Muscle of leg (tissue), 11 donors: Measurements from ENCODE around the gene SLC30A2. TPM values are rescaled to one million over a fixed set of nuclear protein-coding genes. Genes with fewer than 3 reads are reported as not detected.

Source experiments
- DNase-seq: peaks from one replicate; pipeline ENCODE4 v3.0.0; 2013
- H3K27ac ChIP-seq: one replicate; pipeline ENCODE4 v1.5.1; 2013; ENCODE audit warnings: mild to moderate bottlenecking, low read length, control low read depth
- H3K27me3 ChIP-seq: one replicate; pipeline ENCODE4 v1.6.1; 2013; ENCODE audit warnings: low read length; ENCODE audit not compliant: control insufficient read depth, insufficient read depth
- H3K36me3 ChIP-seq: one replicate; pipeline ENCODE4 v1.6.1; 2013; ENCODE audit warnings: low read length; ENCODE audit not compliant: control insufficient read depth, insufficient read depth
- H3K4me1 ChIP-seq: one replicate; pipeline ENCODE4 v1.6.1; 2013; ENCODE audit warnings: low read length; ENCODE audit not compliant: control insufficient read depth, insufficient read depth
- H3K4me3 ChIP-seq: one replicate; pipeline ENCODE4 v1.5.1; 2013; ENCODE audit warnings: low read length, control low read depth
- H3K9me3 ChIP-seq: replicated peaks from 2 replicates; pipeline ENCODE4 v1.6.1; 2013; ENCODE audit warnings: low read depth, low read length; ENCODE audit not compliant: control insufficient read depth
- WGBS: methylation state at CpG from one replicate; pipeline ENCODE4 v1.1.5; 2013; ENCODE audit warnings: missing lambda C conversion rate; ENCODE audit not compliant: insufficient coverage; 5-methylcytosine and 5-hydroxymethylcytosine counted together
- polyA plus RNA-seq, 8 donors: library from polyadenylated mRNA; unstranded; fragments of 120-200 nt; gene quantifications; one replicate each; pipeline versions ENCODE4 v1.2.1 to v1.2.3, GENCODE V29; 2013; ENCODE audit warnings: inconsistent platforms in 1 of 8, low replicate concordance in 1 of 8; ENCODE audit not compliant: insufficient read length in 8 of 8, insufficient read depth in 1 of 8
- total RNA-seq: library from RNA; stranded (reverse); fragments of 120-200 nt; gene quantifications from one replicate; pipeline ENCODE4 v1.2.4, GENCODE V29; 2013

The SLC30A2 gene
- total and polyA plus RNA-seq, 9 donors = 0.29 to 2.0 (median 0.69) TPM

GRCh38 chr1:25999041-25999800 lies 46.7 kb downstream of the SLC30A2 start:
- WGBS = 73% methylated on average over 9 of the region's 18 CpGs
- H3K4me1 ChIP-seq = peaks cover 33% of the 10 kb centered on the region
- H3K27ac ChIP-seq = peak overlapping the region; percentile 6
- DNase-seq = no peak
- no peak overlapping the region for H3K4me3 ChIP-seq
- H3K36me3 ChIP-seq = no peaks in the 10 kb centered on the region
- no peaks in the 10 kb centered on the region for H3K27me3 ChIP-seq
- H3K9me3 ChIP-seq = no peaks in the 10 kb centered on the region

DNA sequence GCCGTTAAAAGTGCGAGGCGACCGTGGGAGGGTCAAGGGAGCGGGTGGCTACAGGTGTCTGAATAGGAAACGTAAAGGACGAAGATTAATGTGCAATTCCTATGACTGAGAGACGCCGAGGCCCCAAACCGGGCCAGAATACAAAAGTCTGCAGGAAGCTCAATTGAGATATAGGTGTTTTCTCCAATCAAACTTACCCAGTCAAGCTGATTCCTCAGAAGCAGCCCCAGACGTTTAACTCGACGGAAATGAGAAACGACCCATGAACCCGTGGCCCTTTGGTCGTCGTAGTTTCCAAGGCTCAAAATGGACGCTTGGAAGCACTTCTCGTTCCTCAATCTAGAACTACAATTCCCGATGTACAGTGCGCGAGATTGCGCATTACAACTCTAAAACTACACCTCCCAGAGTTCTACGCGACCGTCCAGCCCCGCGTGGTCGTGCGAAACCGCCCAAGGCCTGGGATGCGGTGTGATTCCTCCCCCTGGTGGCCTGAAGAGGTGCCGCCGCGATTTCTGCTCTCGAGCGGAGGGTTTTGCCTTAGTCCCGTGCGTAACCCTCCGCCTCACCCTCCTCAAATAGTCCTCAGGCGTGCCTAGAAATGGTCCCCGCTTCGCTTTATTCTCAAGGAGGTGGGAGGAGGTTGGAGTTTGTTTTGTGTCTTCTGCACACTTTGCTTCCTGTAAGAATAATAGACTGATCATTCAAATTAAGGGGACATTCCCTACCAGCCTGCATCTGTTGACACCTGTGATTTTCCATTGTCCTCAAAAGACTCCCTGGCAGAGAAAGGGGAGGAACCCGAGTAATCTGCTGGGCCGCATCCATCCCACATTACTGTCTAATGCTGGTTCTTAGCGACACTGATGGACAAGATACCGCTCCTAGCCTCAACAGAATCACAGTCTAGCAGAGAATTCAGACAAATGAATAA lies 47.8 kb downstream of the SLC30A2 start, which contains the start of gene PAFAH2:
Gene PAFAH2 (minus strand): TSS at position 236 of the 934 bp plus-strand sequence. CDS start 7,247 bp downstream, outside the sequence.
- H3K9me3 ChIP-seq = no peaks in the 10 kb centered on the region
- peak within 1 kb of the TSS; percentile 76 for H3K4me3 ChIP-seq
- 0% methylated on average over 34 of the region's 47 CpGs for WGBS
- H3K27me3 ChIP-seq = no peaks in the 10 kb centered on the region
- DNase-seq = peak; percentile 100
- peak within 1 kb of the TSS; percentile 96 for H3K27ac ChIP-seq
- no peaks in the 10 kb centered on the region for H3K36me3 ChIP-seq
- peaks cover 43% of the 10 kb centered on the region for H3K4me1 ChIP-seq

DNA sequence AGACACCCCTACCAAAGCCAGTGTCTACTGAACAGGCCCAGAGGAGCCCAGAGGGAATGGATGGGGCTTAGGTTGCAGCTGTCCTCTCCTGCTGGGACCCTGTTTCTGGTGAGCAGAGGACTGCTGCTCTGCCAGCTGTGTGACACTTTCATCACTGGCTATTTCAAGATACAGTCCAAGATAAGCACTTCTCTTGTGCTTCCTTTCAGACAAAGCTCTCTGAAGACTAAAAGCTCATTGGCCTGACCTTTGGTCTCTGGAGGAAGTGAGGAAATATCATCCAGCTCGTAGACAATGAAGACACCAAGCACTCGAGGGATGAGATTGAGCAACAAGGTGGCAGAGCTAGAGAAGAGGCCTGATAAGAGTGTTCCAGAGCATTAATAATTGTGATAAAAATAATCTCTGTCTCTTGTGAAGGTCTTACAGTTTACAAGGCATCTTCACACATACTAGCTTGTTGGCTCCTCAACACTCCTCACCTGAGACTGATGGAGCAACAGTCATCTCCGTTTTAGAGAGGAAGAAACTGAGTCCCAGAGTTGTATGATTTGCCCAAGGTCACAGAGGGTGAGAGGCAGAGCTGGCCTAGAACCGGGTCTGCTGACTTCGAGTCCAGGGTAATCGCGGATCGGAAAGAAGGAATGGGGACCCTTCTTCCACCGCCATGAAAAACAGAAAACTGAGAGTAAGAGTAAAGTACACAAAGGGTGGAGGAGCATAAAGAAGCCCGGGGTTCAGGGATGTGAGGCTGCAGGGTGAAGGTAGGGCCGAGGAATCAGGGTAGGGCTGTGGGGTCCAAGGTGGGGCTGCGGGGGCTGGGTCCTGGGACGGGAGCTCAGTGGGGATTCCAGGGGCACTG lies 48.7 kb downstream of the SLC30A2 start:
- Histone ChIP-seq H3K4me3 (peak overlapping the region; percentile 76), H3K27me3 (no peaks in the 10 kb centered on the region), H3K4me1 (peaks cover 48% of the 10 kb centered on the region), H3K36me3 (no peaks in the 10 kb centered on the region), H3K9me3 (no peaks in the 10 kb centered on the region), H3K27ac (peak overlapping the region; percentile 96)
- peak; percentile 81 for DNase-seq
- WGBS = 0% methylated on average over 9 of the region's 13 CpGs

DNA sequence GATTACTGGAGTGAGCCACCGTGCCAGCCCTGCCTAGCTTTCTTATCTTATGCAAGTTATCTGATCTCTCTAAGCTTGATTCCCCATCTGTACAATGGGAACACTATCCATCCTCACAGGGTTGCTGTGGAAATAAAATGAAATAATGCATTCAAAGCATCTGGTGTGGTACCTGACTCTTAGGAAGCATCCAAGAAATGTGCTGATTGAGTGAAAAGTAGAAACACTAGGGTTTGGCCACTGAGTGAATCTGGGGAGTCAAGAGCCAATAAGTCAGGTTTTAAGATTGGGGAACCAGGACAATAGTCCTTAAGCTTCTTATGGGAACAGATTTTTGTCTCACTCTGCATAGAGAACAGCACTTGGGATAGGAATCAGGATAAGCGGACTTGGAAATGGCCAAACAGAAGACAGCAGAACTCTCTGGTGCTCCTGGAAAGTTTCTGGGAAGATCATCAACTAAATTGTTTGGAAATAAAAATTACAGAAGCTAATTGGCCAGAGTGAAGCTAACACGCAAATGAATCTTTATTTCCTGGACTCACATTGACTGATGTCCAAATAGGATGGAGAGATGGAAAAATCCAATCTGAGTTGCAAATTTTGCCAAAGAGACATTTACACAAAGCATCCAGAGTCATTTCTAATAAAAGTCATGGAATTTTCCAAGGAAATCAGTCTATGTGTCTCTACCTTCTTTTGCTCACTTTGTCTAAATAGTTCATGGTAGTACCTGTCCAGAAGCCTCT lies 51.3 kb downstream of the SLC30A2 start:
- no peaks in the 10 kb centered on the region for H3K27me3 ChIP-seq
- peak overlapping the region; percentile 76 for H3K27ac ChIP-seq
- H3K36me3 ChIP-seq = no peaks in the 10 kb centered on the region
- peaks cover 63% of the 10 kb centered on the region for H3K4me1 ChIP-seq
- WGBS = 80% methylated on average over 2 of the region's 3 CpGs
- H3K4me3 ChIP-seq = no peak overlapping the region
- H3K9me3 ChIP-seq = no peaks in the 10 kb centered on the region
- DNase-seq = peak; percentile 90

DNA sequence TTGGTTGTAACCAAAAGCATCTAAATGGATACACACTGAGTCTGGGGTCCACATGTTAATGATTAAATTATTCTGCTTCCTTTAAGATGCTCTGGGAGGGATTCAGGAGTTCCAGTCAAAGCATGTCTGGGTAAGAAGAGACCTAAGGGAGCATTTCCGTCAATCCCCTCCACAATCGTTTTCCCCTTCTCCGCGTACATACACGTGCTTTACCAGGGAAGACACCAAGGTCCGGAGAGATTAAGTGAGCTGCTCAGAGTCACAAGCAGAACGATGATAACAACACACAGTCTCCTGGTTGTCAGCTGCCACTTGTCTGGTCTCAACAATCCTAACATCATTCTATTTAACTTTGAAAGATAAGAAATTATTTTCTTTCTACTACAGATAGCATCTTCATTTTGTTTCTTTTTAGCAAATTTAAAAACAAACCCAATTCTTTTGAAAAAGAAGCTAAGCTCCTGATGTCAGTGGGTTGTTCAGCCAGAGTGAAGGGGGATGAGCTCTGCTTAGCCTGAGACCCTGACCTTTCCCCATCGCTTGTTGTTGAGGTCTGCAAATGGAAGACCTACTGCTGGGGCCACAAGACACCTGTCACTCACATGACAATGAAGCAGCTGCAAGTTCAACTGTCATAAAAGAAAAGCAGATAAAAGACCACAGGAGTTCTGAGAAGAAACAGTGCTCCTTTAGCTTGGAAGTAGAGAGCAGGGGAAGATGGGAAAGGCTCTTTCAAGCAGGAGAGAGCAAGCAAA lies 52.5 kb downstream of the SLC30A2 start:
- H3K4me1 ChIP-seq = peaks cover 55% of the 10 kb centered on the region

GRCh38 chr1:25992689-25993171 lies 53.2 kb downstream of the SLC30A2 start:
- WGBS = 82% methylated on average over 6 of the region's 9 CpGs
- Histone ChIP-seq H3K27ac (peak overlapping the region; percentile 76), H3K36me3 (peaks cover 2% of the 10 kb centered on the region), H3K27me3 (no peaks in the 10 kb centered on the region), H3K9me3 (no peaks in the 10 kb centered on the region), H3K4me1 (peaks cover 53% of the 10 kb centered on the region), H3K4me3 (no peak overlapping the region)
- no peak for DNase-seq

More for the DNA sequence above, 52.5 kb downstream of the SLC30A2 start:
- DNase-seq = no peak
- Histone ChIP-seq H3K36me3 (no peaks in the 10 kb centered on the region), H3K27ac (peak overlapping the region; percentile 76), H3K4me3 (no peak overlapping the region), H3K27me3 (no peaks in the 10 kb centered on the region), H3K9me3 (no peaks in the 10 kb centered on the region)
- 87% methylated on average over 5 of the region's 8 CpGs for WGBS

GRCh38 chr1:25991937-25992688 lies 53.8 kb downstream of the SLC30A2 start:
- Histone ChIP-seq H3K36me3 (peaks cover 7% of the 10 kb centered on the region), H3K9me3 (no peaks in the 10 kb centered on the region), H3K4me1 (peaks cover 51% of the 10 kb centered on the region), H3K27ac (peak overlapping the region; percentile 76), H3K27me3 (no peaks in the 10 kb centered on the region), H3K4me3 (no peak overlapping the region)
- WGBS = 61% methylated on average over 2 of the region's 5 CpGs
- no peak for DNase-seq

DNA sequence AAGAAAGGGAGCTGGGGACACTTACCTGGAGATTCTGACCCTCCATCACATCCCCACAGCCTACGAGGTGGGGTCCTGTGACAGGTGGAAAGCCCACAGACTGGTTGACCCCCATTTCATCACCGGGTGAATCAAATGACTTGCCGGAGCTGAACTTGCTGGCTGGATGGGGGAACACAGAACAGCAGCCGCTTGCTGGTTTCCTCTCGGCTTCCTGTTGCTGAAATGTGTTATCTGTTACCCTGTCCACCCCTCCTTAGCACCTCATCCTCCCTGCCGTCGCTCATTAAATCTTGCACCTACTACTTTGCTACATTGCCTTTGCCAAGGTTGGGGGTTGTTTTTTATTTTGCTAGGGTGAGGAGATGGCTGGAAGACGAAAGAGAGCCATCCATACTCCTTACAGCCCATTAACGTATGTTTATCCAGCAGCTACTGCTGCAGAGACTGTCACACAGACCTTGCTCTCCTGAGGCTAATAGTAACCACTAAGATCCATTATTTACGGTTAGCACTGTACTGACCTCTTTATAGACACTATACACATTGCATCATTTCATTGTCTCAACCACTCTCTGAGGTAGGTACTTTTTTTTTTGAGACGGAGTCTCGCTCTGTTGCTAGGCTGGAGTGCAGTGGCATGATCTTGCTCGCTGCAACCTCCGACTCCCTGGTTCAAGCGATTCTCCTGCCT lies 55.1 kb downstream of the SLC30A2 start:
- H3K27me3 ChIP-seq = no peaks in the 10 kb centered on the region
- H3K27ac ChIP-seq = peak overlapping the region; percentile 84
- no peak for DNase-seq
- H3K36me3 ChIP-seq = peaks cover 7% of the 10 kb centered on the region
- H3K4me3 ChIP-seq = no peak overlapping the region
- H3K4me1 ChIP-seq = peaks cover 41% of the 10 kb centered on the region
- WGBS = 73% methylated on average over 8 of the region's 15 CpGs
- H3K9me3 ChIP-seq = no peaks in the 10 kb centered on the region
